CD4-positive, alpha-beta T cell treated with Interleukin-4 for 4 hours (primary cell): ENCODE results near the gene PRMT3.
"Not testable (repeated sequence)": the region's sequence is repeated elsewhere in the genome, so short reads cannot be mapped to it uniquely, and the experiment has no call there.

Source experiments
- DNase-seq: peaks from one replicate; pipeline ENCODE4 v3.0.0-alpha.2; 2020

Gene PRMT3

DNA sequence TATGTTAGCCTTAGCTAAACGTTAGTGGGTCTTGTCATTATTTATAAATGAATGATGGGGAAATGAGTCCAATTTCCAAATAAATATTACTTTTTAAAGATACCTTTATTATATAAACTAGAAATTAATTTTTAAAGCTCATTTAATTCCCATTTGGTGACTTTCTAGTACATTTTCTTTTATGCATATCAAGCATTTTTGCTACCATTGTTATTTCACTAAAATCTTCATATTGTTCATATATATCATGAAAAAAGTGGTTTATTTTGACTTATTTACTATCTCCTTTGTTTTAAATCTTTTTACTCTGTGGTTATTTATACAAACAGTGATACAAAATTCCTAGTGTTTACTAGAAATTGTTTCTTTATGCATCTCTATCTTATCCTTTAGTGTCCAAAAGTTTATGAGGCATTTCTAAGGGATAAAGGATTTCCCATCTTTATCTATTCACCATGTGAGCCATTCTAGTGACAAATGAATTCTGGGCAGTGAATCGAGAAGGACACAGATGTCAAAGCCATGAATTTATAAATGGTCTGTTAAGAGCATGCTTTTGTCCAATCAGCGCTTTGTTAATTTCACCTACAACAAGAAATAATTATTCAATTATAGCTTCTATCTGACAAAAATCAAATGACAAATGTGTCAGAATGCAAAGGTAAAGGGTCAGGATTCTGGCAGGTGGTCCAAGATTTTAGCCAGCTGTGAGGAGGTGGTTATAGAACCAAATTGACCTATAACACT is 70.6 kb downstream of the PRMT3 start:
- no peak for DNase-seq

DNA sequence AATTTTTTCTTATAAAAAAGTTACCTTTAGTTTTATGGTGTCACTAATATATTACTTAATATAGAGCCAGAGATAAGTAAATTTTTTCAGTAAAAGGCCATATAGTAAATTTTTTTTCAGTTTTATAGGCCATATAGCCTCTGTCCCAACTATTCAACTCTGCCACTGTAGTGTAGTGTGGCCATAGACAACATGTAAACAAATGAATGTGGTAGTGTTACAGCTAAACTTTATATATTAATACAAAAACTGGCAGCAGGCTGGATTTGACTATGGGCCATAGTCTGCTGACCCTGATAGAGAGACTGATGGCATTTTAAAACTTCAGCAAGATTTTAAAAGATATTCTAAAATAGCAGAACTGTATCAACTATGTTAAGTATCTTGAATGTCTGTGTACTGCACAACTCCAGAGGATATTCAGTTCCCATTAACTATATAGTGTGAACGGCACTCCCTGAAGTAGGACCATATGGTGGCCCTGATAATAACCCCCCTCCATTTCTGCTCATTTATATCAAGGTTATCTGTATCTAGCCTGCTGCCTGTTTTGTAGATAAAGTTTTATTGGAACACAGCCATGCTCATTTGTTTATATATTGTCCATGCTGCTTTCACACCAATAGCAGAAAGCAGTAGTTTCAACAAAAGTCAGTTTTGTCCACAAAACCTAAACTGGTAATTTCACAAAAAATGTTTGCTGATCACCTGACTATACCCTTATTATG is 71.6 kb downstream of the PRMT3 start:
- no peak for DNase-seq

DNA sequence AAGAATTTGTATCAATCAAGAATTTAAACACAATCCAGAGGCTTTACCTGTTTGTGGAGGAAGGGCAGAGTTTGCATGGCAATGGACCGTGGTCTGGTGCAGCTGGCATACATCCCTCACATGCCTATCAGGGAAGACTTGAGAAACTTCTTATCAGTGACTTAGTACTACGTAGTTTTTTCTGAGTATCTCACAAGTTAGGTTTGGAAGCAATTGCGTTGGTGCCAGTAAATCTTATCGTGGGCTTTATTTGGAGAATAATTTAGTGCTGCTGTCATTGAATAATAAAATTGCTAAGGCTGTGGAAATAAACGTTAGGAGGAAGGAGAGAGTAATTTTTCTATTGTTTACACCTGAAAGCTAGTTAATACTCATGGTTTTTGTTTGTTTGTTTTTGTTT is 72.3 kb downstream of the PRMT3 start:
- no peak for DNase-seq

GRCh38 chr11:20464518-20464917 is 77.0 kb downstream of the PRMT3 start:
- no peak for DNase-seq

- DNase-seq, result no peak
Measured at GRCh38 chr11:20467487-20468185, 80.1 kb downstream of the PRMT3 start.

DNA sequence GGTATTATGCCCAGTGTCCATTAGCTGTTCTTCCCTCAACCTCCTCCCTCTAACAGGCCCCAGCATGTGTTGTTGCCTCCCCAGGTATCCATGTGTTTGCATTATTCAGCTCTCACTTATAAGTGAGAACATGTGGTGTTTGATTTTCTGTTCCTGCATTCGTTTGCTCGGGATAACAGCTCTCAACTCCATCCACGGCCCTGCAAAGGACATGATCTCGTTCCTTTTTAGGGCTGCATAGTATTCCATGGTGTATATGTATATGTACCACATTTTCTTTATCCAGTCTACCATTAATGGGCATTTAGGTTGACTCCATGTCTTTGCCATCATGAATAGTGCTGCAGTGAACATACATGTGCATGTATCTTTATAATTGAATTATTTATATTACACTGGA is 82.8 kb downstream of the PRMT3 start:
- DNase-seq, result no peak

DNA sequence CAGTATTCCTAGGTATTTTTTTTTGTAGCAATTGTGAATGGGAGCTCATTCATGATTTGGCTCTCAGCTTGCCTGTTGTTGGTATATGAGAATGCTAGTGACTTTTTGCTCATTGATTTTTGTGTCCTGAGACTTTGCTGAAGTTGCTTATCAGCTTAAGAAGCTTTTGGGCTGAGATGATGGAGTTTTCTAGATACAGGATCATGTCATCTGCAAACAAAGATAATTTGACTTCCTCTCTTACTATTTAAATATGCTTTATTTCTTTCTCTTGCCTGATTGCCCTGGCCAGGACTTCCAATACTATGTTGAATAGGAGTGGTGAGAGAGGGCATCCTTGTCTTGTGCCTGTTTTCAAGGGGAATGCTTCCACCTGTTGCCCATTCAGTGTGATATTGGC is 84.4 kb downstream of the PRMT3 start:
- DNase-seq, result not testable (repeated sequence)

DNA sequence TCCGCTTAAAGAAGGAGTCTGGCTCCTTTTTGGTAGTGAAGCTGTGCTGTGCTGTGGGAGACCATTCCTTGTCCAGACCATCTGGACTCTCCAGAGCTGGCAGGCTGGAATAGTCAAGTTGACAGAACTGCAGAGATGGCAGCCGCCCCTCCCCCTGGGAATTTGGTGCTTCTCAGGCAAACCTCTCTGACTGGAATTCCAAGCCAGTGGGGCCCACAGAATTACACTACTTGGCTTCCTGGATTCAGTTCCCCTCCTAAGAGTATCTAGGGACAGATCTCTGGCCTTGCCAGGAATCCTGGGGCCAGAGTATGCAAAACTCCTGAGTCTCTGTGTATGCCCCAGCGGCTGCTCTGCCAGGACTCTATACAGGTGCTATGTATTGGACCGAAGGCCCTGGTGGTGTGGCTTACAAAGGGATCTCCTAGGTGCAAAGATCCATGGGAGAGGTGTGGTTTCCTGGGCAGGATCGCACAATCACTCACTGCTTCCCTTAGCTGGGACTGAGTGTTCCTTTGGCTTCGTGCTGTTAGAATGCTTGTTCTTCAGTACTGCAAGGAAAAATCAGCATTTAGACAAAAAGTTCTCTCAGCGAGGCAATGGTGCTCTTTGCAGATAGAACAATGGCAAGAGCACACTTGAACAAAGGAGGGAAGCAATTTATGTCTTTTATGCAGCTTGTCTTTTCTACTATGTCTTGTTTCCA is 86.8 kb downstream of the PRMT3 start:
- DNase-seq, result no peak

- DNase-seq, result no peak
Measured at GRCh38 chr11:20474882-20475517, 87.5 kb downstream of the PRMT3 start.

DNA sequence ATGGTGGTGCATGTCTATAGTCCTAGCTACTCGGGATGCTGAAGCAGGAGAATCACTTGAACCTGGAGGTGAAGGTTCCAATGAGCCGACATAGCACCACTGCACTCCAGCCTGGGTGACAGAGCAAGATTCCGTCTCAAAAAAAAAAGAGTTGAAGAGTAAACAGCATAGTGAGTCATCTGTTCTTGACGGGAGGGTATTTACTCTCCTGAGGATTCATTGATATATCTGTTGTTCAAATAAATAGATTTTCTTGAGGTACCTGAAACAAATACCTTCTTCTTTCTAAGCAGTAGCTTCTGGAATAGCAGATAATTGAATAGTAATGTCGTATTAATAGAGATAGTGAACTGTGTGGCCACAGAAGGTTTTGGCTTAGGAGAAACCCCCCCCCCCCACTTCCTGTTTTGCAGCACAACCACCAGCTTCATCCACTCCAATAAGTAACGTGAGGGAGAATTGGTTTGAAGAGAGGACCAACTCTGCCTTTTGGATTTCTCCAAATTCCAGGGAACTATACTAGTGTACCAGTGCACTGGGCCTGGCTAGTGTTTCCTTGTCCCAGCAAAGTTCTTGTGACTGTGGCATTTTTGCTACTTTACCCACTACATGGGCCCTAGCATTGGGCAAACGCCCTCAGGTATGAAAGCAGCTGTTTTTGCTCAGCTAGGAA is 90.0 kb downstream of the PRMT3 start:
- no peak for DNase-seq

GRCh38 chr11:20479513-20479912 is 92.0 kb downstream of the PRMT3 start:
- DNase-seq, result no peak

- no peak for DNase-seq
Measured at GRCh38 chr11:20483931-20484330, 96.4 kb downstream of the PRMT3 start.

GRCh38 chr11:20484416-20484815 is 96.9 kb downstream of the PRMT3 start:
- DNase-seq, result not testable (repeated sequence)

- DNase-seq, result no peak
Measured at GRCh38 chr11:20488352-20488751, 100.8 kb downstream of the PRMT3 start.

DNA sequence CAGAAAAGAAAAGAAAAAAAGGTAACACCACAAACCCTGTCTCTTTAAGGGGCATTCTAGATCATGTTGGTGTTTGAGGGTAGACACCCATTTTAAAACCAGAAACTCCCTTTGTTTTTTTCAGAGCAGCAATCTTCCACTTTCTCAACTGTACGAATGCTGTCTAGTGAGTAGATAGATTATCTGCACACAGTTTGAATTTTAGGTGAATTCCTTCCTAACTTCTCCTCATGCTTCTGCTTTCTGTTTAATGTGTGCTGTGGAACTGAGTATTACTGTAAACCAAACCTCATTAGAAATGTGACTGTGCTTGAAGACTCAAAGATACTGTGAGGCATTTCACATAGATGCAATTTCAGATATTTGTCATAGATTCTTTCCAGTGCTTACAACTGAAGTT is 102.4 kb downstream of the PRMT3 start:
- DNase-seq, result no peak

- DNase-seq, result no peak
Measured at GRCh38 chr11:20493340-20493739, 105.8 kb downstream of the PRMT3 start.

GRCh38 chr11:20497124-20497792 is 109.7 kb downstream of the PRMT3 start:
- no peak for DNase-seq

- no peak for DNase-seq
Measured at GRCh38 chr11:20501252-20501651, 113.7 kb downstream of the PRMT3 start.

GRCh38 chr11:20501971-20502370 is 114.5 kb downstream of the PRMT3 start:
- DNase-seq, result no peak

DNA sequence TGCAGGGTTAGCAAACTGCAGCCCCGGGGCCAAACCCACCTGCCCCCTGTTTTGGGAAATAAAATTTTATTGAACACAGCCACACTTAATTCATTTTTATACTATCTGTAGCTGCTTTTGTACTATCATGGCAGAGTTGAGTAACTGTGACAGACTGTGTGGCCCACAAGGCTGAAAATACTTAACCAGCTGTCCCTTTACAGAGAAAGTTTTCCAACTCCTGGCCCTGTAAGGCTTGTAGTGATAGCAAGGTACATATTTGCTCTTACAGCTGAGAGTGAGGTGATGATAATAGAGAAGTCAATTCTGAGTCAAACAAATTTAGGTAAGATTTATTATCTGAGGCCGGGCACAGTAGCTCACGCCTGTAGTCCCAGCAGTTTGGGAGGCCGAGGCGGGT is 124.5 kb downstream of the PRMT3 start:
- no peak for DNase-seq

DNA sequence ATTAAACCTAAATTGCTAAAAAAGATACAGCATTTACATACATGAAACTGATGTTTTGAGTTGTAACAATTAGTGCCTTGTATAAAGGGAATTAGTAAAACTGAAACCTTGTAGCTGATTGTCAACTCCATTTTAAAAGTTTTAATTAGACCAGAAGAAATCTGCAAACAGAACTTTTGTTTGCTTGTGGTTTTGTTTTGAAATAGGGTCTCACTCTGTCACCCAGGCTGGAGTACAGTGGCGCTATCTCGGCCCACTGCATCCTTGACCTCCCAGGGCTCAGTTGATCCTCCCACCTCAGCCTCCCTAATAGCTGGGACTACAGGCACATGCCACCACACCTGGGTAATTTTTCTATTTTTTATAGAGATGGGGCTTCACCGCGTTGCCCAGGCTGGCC is 125.4 kb downstream of the PRMT3 start:
- no peak for DNase-seq
